Measurements from ENCODE around the gene IL6R.

Gene IL6R

GRCh38 chr1:154495496-154496273 lies 90.5 kb downstream of the IL6R start:
- TF ChIP-seq, protein P1, sequence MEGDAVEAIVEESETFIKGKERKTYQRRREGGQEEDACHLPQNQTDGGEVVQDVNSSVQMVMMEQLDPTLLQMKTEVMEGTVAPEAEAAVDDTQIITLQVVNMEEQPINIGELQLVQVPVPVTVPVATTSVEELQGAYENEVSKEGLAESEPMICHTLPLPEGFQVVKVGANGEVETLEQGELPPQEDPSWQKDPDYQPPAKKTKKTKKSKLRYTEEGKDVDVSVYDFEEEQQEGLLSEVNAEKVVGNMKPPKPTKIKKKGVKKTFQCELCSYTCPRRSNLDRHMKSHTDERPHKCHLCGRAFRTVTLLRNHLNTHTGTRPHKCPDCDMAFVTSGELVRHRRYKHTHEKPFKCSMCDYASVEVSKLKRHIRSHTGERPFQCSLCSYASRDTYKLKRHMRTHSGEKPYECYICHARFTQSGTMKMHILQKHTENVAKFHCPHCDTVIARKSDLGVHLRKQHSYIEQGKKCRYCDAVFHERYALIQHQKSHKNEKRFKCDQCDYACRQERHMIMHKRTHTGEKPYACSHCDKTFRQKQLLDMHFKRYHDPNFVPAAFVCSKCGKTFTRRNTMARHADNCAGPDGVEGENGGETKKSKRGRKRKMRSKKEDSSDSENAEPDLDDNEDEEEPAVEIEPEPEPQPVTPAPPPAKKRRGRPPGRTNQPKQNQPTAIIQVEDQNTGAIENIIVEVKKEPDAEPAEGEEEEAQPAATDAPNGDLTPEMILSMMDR (IDR thresholded peaks at IDR 0.05; ENCODE audit: poor library complexity, severe bottlenecking) = no peak
- no peak overlapping the region for H3K27ac ChIP-seq (ENCODE audit: poor library complexity, severe bottlenecking)
- DNase-seq (ENCODE audit: low spot score) (no peak), ATAC-seq (ENCODE audit: low read depth) (no peak)
- H3K36me3 ChIP-seq (ENCODE audit: low read depth) = no peaks in the 10 kb centered on the region
- no peaks in the 10 kb centered on the region for H3K4me1 ChIP-seq (ENCODE audit: insufficient read depth, poor library complexity, severe bottlenecking)
- H3K9me3 ChIP-seq (ENCODE audit: severe bottlenecking) = no peaks in the 10 kb centered on the region
- peaks cover 43% of the 10 kb centered on the region for H3K27me3 ChIP-seq (ENCODE audit: insufficient read depth, poor library complexity, severe bottlenecking)
- no peak overlapping the region for H3K4me3 ChIP-seq (ENCODE audit: severe bottlenecking)

DNA sequence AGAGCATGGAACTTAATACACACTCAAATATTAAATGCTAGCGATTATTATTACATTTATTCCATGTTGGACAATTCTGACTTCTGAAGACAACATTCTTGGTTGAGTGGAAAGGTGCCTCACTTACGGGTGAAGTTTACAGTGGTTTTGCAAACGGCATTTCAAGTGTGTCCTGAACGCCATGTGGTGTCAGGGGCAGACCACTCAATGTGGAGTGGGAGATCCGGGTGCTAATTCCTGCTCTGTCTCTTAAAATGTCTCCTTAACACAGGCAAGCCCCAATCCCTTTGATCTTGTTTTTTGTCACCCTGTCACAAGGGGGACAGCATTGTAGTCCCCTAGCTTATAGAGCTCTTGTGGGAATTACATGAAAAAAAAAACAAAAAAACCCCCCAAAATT lies 91.2 kb downstream of the IL6R start:
- TF ChIP-seq, protein P1 (IDR thresholded peaks at IDR 0.05; ENCODE audit: poor library complexity, severe bottlenecking) = no peak
- no peak overlapping the region for H3K4me3 ChIP-seq (ENCODE audit: severe bottlenecking)
- ATAC-seq (ENCODE audit: low read depth) (no peak), DNase-seq (ENCODE audit: low spot score) (no peak)
- H3K27me3 ChIP-seq (ENCODE audit: insufficient read depth, poor library complexity, severe bottlenecking) = peaks cover 44% of the 10 kb centered on the region
- no peaks in the 10 kb centered on the region for H3K9me3 ChIP-seq (ENCODE audit: severe bottlenecking)
- H3K27ac ChIP-seq (ENCODE audit: poor library complexity, severe bottlenecking) = no peak overlapping the region
- H3K36me3 ChIP-seq (ENCODE audit: low read depth) = no peaks in the 10 kb centered on the region
- no peaks in the 10 kb centered on the region for H3K4me1 ChIP-seq (ENCODE audit: insufficient read depth, poor library complexity, severe bottlenecking)

GRCh38 chr1:154497026-154497806 lies 92.1 kb downstream of the IL6R start:
- DNase-seq (ENCODE audit: low spot score) = no peak
- no peak for ATAC-seq (ENCODE audit: low read depth)
- Histone ChIP-seq H3K4me3 (ENCODE audit: severe bottlenecking) (no peak overlapping the region), H3K36me3 (ENCODE audit: low read depth) (no peaks in the 10 kb centered on the region), H3K27me3 (ENCODE audit: insufficient read depth, poor library complexity, severe bottlenecking) (peaks cover 46% of the 10 kb centered on the region), H3K27ac (ENCODE audit: poor library complexity, severe bottlenecking) (no peak overlapping the region), H3K9me3 (ENCODE audit: severe bottlenecking) (no peaks in the 10 kb centered on the region), H3K4me1 (ENCODE audit: insufficient read depth, poor library complexity, severe bottlenecking) (no peaks in the 10 kb centered on the region)
- TF ChIP-seq, protein P1 (IDR thresholded peaks at IDR 0.05; ENCODE audit: poor library complexity, severe bottlenecking) = no peak

GRCh38 chr1:154499446-154499845 lies 94.3 kb downstream of the IL6R start:
- Histone ChIP-seq H3K4me3 (ENCODE audit: severe bottlenecking) (no peak overlapping the region), H3K4me1 (ENCODE audit: insufficient read depth, poor library complexity, severe bottlenecking) (no peaks in the 10 kb centered on the region), H3K36me3 (ENCODE audit: low read depth) (no peaks in the 10 kb centered on the region), H3K27ac (ENCODE audit: poor library complexity, severe bottlenecking) (no peak overlapping the region), H3K9me3 (ENCODE audit: severe bottlenecking) (no peaks in the 10 kb centered on the region), H3K27me3 (ENCODE audit: insufficient read depth, poor library complexity, severe bottlenecking) (peaks cover 61% of the 10 kb centered on the region)
- ATAC-seq (ENCODE audit: low read depth) = no peak
- TF ChIP-seq, protein P1 (IDR thresholded peaks at IDR 0.05; ENCODE audit: poor library complexity, severe bottlenecking) = no peak
- no peak for DNase-seq (ENCODE audit: low spot score)

Data from RWPE2 (cell line).